ENCODE data around the gene LPO.
A peak's percentile ranks its signal among the peaks of the same experiment; 100 is the strongest.

Gene LPO

GRCh38 chr17:58245428-58246103 is 7.2 kb downstream of the LPO start:
- Histone ChIP-seq H3K9me3 (ENCODE audit: control insufficient read depth, insufficient read depth, low read length) (peaks cover 8% of the 10 kb centered on the region), H3K27me3 (ENCODE audit: control insufficient read depth, insufficient read depth, low read length) (peaks cover 60% of the 10 kb centered on the region), H3K27ac (ENCODE audit: low read depth, low read length) (no peak overlapping the region), H3K9ac (ENCODE audit: low read depth, low read length) (no peak overlapping the region), H3K4me1 (ENCODE audit: control insufficient read depth, insufficient read depth, low read length) (no peaks in the 10 kb centered on the region), H3K4me3 (ENCODE audit: low read depth, low read length) (no peak overlapping the region), H3K36me3 (ENCODE audit: control insufficient read depth, insufficient read depth, low read length) (no peaks in the 10 kb centered on the region)

GRCh38 chr17:58246104-58246740 is 7.8 kb downstream of the LPO start:
- H3K4me3 ChIP-seq (ENCODE audit: low read depth, low read length) = no peak overlapping the region
- no peaks in the 10 kb centered on the region for H3K4me1 ChIP-seq (ENCODE audit: control insufficient read depth, insufficient read depth, low read length)
- no peak overlapping the region for H3K27ac ChIP-seq (ENCODE audit: low read depth, low read length)
- peaks cover 64% of the 10 kb centered on the region for H3K27me3 ChIP-seq (ENCODE audit: control insufficient read depth, insufficient read depth, low read length)
- no peak overlapping the region for H3K9ac ChIP-seq (ENCODE audit: low read depth, low read length)
- H3K36me3 ChIP-seq (ENCODE audit: control insufficient read depth, insufficient read depth, low read length) = no peaks in the 10 kb centered on the region
- H3K9me3 ChIP-seq (ENCODE audit: control insufficient read depth, insufficient read depth, low read length) = peaks cover 8% of the 10 kb centered on the region

- H3K9me3 ChIP-seq (ENCODE audit: control insufficient read depth, insufficient read depth, low read length) = peaks cover 8% of the 10 kb centered on the region
- H3K27ac ChIP-seq (ENCODE audit: low read depth, low read length) = no peak overlapping the region
- no peaks in the 10 kb centered on the region for H3K4me1 ChIP-seq (ENCODE audit: control insufficient read depth, insufficient read depth, low read length)
- no peaks in the 10 kb centered on the region for H3K36me3 ChIP-seq (ENCODE audit: control insufficient read depth, insufficient read depth, low read length)
- no peak overlapping the region for H3K9ac ChIP-seq (ENCODE audit: low read depth, low read length)
- H3K4me3 ChIP-seq (ENCODE audit: low read depth, low read length) = no peak overlapping the region
- H3K27me3 ChIP-seq (ENCODE audit: control insufficient read depth, insufficient read depth, low read length) = peaks cover 68% of the 10 kb centered on the region
Observed at GRCh38 chr17:58246781-58247180, 8.4 kb downstream of the LPO start.

GRCh38 chr17:58247511-58248363 is 9.4 kb downstream of the LPO start:
- Histone ChIP-seq H3K9ac (ENCODE audit: low read depth, low read length) (no peak overlapping the region), H3K27ac (ENCODE audit: low read depth, low read length) (no peak overlapping the region), H3K4me3 (ENCODE audit: low read depth, low read length) (no peak overlapping the region), H3K4me1 (ENCODE audit: control insufficient read depth, insufficient read depth, low read length) (no peaks in the 10 kb centered on the region), H3K9me3 (ENCODE audit: control insufficient read depth, insufficient read depth, low read length) (peaks cover 8% of the 10 kb centered on the region), H3K36me3 (ENCODE audit: control insufficient read depth, insufficient read depth, low read length) (no peaks in the 10 kb centered on the region), H3K27me3 (ENCODE audit: control insufficient read depth, insufficient read depth, low read length) (peaks cover 77% of the 10 kb centered on the region)

- peaks cover 8% of the 10 kb centered on the region for H3K9me3 ChIP-seq (ENCODE audit: control insufficient read depth, insufficient read depth, low read length)
- no peak overlapping the region for H3K9ac ChIP-seq (ENCODE audit: low read depth, low read length)
- no peaks in the 10 kb centered on the region for H3K36me3 ChIP-seq (ENCODE audit: control insufficient read depth, insufficient read depth, low read length)
- H3K27ac ChIP-seq (ENCODE audit: low read depth, low read length) = no peak overlapping the region
- no peaks in the 10 kb centered on the region for H3K4me1 ChIP-seq (ENCODE audit: control insufficient read depth, insufficient read depth, low read length)
- H3K27me3 ChIP-seq (ENCODE audit: control insufficient read depth, insufficient read depth, low read length) = peaks cover 78% of the 10 kb centered on the region
- H3K4me3 ChIP-seq (ENCODE audit: low read depth, low read length) = peak overlapping the region; percentile 50; the same call in 1 of the 2 replicates
Observed at GRCh38 chr17:58248955-58249269, 10.5 kb downstream of the LPO start.

GRCh38 chr17:58249270-58250133 is 11.1 kb downstream of the LPO start:
- no peak overlapping the region for H3K9ac ChIP-seq (ENCODE audit: low read depth, low read length)

GRCh38 chr17:58250344-58251011 is 12.1 kb downstream of the LPO start:
- no peaks in the 10 kb centered on the region for H3K36me3 ChIP-seq (ENCODE audit: control insufficient read depth, insufficient read depth, low read length)
- H3K27me3 ChIP-seq (ENCODE audit: control insufficient read depth, insufficient read depth, low read length) = peaks cover 78% of the 10 kb centered on the region
- no peak overlapping the region for H3K27ac ChIP-seq (ENCODE audit: low read depth, low read length)
- H3K4me1 ChIP-seq (ENCODE audit: control insufficient read depth, insufficient read depth, low read length) = no peaks in the 10 kb centered on the region
- peaks cover 8% of the 10 kb centered on the region for H3K9me3 ChIP-seq (ENCODE audit: control insufficient read depth, insufficient read depth, low read length)
- no peak overlapping the region for H3K9ac ChIP-seq (ENCODE audit: low read depth, low read length)
- no peak overlapping the region for H3K4me3 ChIP-seq (ENCODE audit: low read depth, low read length)

More at GRCh38 chr17:58249270-58250133, 11.1 kb downstream of the LPO start:
- H3K9me3 ChIP-seq (ENCODE audit: control insufficient read depth, insufficient read depth, low read length) = peaks cover 8% of the 10 kb centered on the region
- H3K27me3 ChIP-seq (ENCODE audit: control insufficient read depth, insufficient read depth, low read length) = peaks cover 81% of the 10 kb centered on the region
- H3K4me1 ChIP-seq (ENCODE audit: control insufficient read depth, insufficient read depth, low read length) = no peaks in the 10 kb centered on the region
- no peaks in the 10 kb centered on the region for H3K36me3 ChIP-seq (ENCODE audit: control insufficient read depth, insufficient read depth, low read length)
- no peak overlapping the region for H3K27ac ChIP-seq (ENCODE audit: low read depth, low read length)
- H3K4me3 ChIP-seq (ENCODE audit: low read depth, low read length) = peak overlapping the region; percentile 50; the same call in 1 of the 2 replicates

GRCh38 chr17:58252141-58252540 is 13.8 kb downstream of the LPO start:
- Histone ChIP-seq H3K9ac (ENCODE audit: low read depth, low read length) (no peak overlapping the region), H3K4me3 (ENCODE audit: low read depth, low read length) (no peak overlapping the region), H3K27me3 (ENCODE audit: control insufficient read depth, insufficient read depth, low read length) (peaks cover 63% of the 10 kb centered on the region), H3K36me3 (ENCODE audit: control insufficient read depth, insufficient read depth, low read length) (no peaks in the 10 kb centered on the region), H3K27ac (ENCODE audit: low read depth, low read length) (no peak overlapping the region), H3K4me1 (ENCODE audit: control insufficient read depth, insufficient read depth, low read length) (no peaks in the 10 kb centered on the region), H3K9me3 (ENCODE audit: control insufficient read depth, insufficient read depth, low read length) (peaks cover 8% of the 10 kb centered on the region)

- Histone ChIP-seq H3K9ac (ENCODE audit: low read depth, low read length) (no peak overlapping the region), H3K27me3 (ENCODE audit: control insufficient read depth, insufficient read depth, low read length) (peaks cover 56% of the 10 kb centered on the region), H3K9me3 (ENCODE audit: control insufficient read depth, insufficient read depth, low read length) (peaks cover 8% of the 10 kb centered on the region), H3K27ac (ENCODE audit: low read depth, low read length) (no peak overlapping the region), H3K4me3 (ENCODE audit: low read depth, low read length) (no peak overlapping the region), H3K36me3 (ENCODE audit: control insufficient read depth, insufficient read depth, low read length) (no peaks in the 10 kb centered on the region), H3K4me1 (ENCODE audit: control insufficient read depth, insufficient read depth, low read length) (no peaks in the 10 kb centered on the region)
Observed at GRCh38 chr17:58253082-58253481, 14.7 kb downstream of the LPO start.

GRCh38 chr17:58254803-58255202 is 16.4 kb downstream of the LPO start:
- Histone ChIP-seq H3K27me3 (ENCODE audit: control insufficient read depth, insufficient read depth, low read length) (peaks cover 47% of the 10 kb centered on the region), H3K9me3 (ENCODE audit: control insufficient read depth, insufficient read depth, low read length) (peaks cover 8% of the 10 kb centered on the region), H3K27ac (ENCODE audit: low read depth, low read length) (no peak overlapping the region), H3K9ac (ENCODE audit: low read depth, low read length) (no peak overlapping the region), H3K36me3 (ENCODE audit: control insufficient read depth, insufficient read depth, low read length) (no peaks in the 10 kb centered on the region), H3K4me1 (ENCODE audit: control insufficient read depth, insufficient read depth, low read length) (no peaks in the 10 kb centered on the region), H3K4me3 (ENCODE audit: low read depth, low read length) (no peak overlapping the region)

Data from HUES48 (cell line).